Measurements from ENCODE around the gene HOXA4. TPM values are rescaled to one million over a fixed set of nuclear protein-coding genes. Genes with fewer than 3 reads are reported as not detected.

Gene HOXA4
- total and polyA plus RNA-seq, 2 of the 8 experiments (the other 6 are each of a cell fraction or from before 2014, with no cell fraction given) = not detected

DNA sequence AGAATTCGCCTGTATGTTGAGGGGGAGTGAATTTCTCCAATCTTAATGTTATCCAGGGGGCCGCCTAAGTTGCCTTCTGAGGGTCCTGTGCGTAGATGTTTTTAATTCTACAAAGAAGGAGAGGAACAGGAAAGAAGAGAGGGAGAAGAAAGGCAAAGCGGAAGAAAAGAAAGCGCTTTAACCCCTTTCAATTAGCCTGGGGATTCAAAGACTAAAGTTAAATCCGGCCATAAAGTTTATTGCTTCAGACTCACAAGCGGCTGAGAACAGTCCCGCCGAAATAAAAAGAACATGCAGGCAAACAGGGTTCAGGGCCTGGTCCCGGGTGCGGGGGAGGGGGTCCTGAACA, 8.4 kb upstream of the HOXA4 start:
- H2BK12ac ChIP-seq (ENCODE audit: low read depth, low read length) = no peak overlapping the region
- H3K79me2 ChIP-seq (ENCODE audit: control insufficient read depth in 1 of 2, insufficient read depth in 2 of 2, low read length in 2 of 2) = no peaks in the 10 kb centered on the region
- no peak overlapping the region for H4K8ac ChIP-seq (ENCODE audit: extremely low read depth, insufficient read depth, low read length)
- H3K56ac ChIP-seq (replicated peaks; ENCODE audit: insufficient read length, low read depth, low read length) = no peak overlapping the region
- H2BK120ac ChIP-seq (replicated peaks; ENCODE audit: low read depth, low read length) = no peak overlapping the region
- FAIRE-seq (no peak), DNase-seq (ENCODE audit: low read depth in 1 of 2, low spot score in 2 of 2) (no peak)
- CTCF ChIA-PET (ENCODE audit: partially characterized antibody) = interaction anchor here (1.3 to 3.5 kb wide), 2 partner anchors 22 to 286 kb away, joined by 4 to 11 read pairs; no protein-coding TSS in a partner anchor
- no peaks in the 10 kb centered on the region for H3K79me1 ChIP-seq (ENCODE audit: low read depth, low read length)
- no peak overlapping the region for H2BK15ac ChIP-seq (ENCODE audit: low read length)
- no peak overlapping the region for H4K5ac ChIP-seq (ENCODE audit: insufficient read length, low read depth, low read length)
- no peak overlapping the region for H2BK5ac ChIP-seq (ENCODE audit: low read depth, low read length)
- H3K9me3 ChIP-seq (ENCODE audit: insufficient read depth in 2 of 2, low read depth in 1 of 2, low read length in 1 of 2) = no peaks in the 10 kb centered on the region
- no peak overlapping the region for H3K27ac ChIP-seq (ENCODE audit: low read depth, low read length)
- H3K4me1 ChIP-seq (replicated peaks in 1 of 4; ENCODE audit: control insufficient read depth in 3 of 4, insufficient read depth in 4 of 4, low read length in 3 of 4) = peaks cover 0 to 6% (median 3%) of the 10 kb centered on the region in 4 experiments; a peak in 4 of 7 replicates
- H2AK5ac ChIP-seq (ENCODE audit: low read depth, low read length) = no peak overlapping the region
- H2AFZ ChIP-seq (ENCODE audit: low read length) = no peak overlapping the region
- H2BK20ac ChIP-seq (ENCODE audit: low read length) = no peak overlapping the region
- no peak overlapping the region for H4K91ac ChIP-seq (replicated peaks; ENCODE audit: insufficient read length, low read length)
- H3K14ac ChIP-seq (ENCODE audit: insufficient read length) = no peak overlapping the region
- no peak overlapping the region for H3K4ac ChIP-seq (replicated peaks; ENCODE audit: insufficient read length, low read depth, low read length)
- H3K9ac ChIP-seq (replicated peaks in 1 of 4; ENCODE audit: extremely low read depth in 1 of 4, low read depth in 3 of 4, low read length in 3 of 4) = no peak overlapping the region
- peaks cover 0 to 7% (median 0%) of the 10 kb centered on the region in 4 experiments; a peak in 1 of 8 replicates for H3K36me3 ChIP-seq (ENCODE audit: control insufficient read depth in 2 of 4, insufficient read depth in 4 of 4, low read length in 3 of 4)
- H3K23ac ChIP-seq (ENCODE audit: insufficient read length) = no peak overlapping the region
- peak overlapping the region in 1 of 4 experiments; percentile 47; a peak in 1 of 8 replicates for H3K4me3 ChIP-seq (ENCODE audit: extremely low read depth in 1 of 4, insufficient read depth in 2 of 4, low read depth in 3 of 4, low read length in 4 of 4)
- H3K4me2 ChIP-seq (ENCODE audit: insufficient read depth in 1 of 2, low read depth in 2 of 2, low read length in 2 of 2) = peak overlapping the region in 1 of 2 experiments; percentile 44; a peak in 1 of 4 replicates
- 12% methylated on average over 11 of the region's 11 CpGs; no CpG with 5 or more reads in 1 of the 2 experiments for WGBS, 2 experiments (ENCODE audit: extremely low coverage in 1 of 2, insufficient coverage in 1 of 2, insufficient read length in 1 of 2, insufficient replicate concordance in 2 of 2, low coverage in 1 of 2, low lambda C conversion rate in 2 of 2, missing lambda C conversion rate in 1 of 2)
- POLR2A ChIA-PET (ENCODE audit: partially characterized antibody) = no interaction called here
- peaks cover 97 to 100% (median 99%) of the 10 kb centered on the region in 4 experiments for H3K27me3 ChIP-seq (replicated peaks in 1 of 4; ENCODE audit: control insufficient read depth in 3 of 4, extremely low read depth in 1 of 4, insufficient read depth in 3 of 4, low read length in 3 of 4)
- peaks cover 18 to 22% of the 10 kb centered on the region in 2 experiments for H4K20me1 ChIP-seq (replicated peaks in 1 of 2; ENCODE audit: control insufficient read depth in 1 of 2, insufficient read depth in 2 of 2, low read length in 2 of 2)
- H3K18ac ChIP-seq (ENCODE audit: extremely low read depth, low read length) = no peak overlapping the region
- peaks cover 9% of the 10 kb centered on the region for H3K23me2 ChIP-seq (ENCODE audit: low read depth, low read length)
- TF ChIP-seq CBX8 (IDR thresholded peaks at IDR 0.05; ENCODE audit: borderline replicate concordance, low read depth, low read length) (peak; percentile 24; the same call in 1 of the 2 replicates), RXRA (IDR thresholded peaks at IDR 0.05; ENCODE audit: insufficient read depth, low read depth, low read length) (no peak)
